Vagina (tissue), 2 donors: Measurements from ENCODE around the gene PLRG1. TPM values are rescaled to one million over a fixed set of nuclear protein-coding genes. Genes with fewer than 3 reads are reported as not detected.

Experiments
- DNase-seq, 2 donors: peaks; one replicate each; pipeline ENCODE4 v3.0.0-alpha.2; 2017; ENCODE audit errors: extremely low spot score in 2 of 2
- H3K27ac ChIP-seq: fragments of 200-600 bp; sonication (generic); one replicate; pipeline ENCODE4 v1.5.1; 2019
- H3K27me3 ChIP-seq: fragments of 200-600 bp; sonication (generic); one replicate; pipeline ENCODE4 v1.5.1; 2019
- H3K36me3 ChIP-seq, 2 donors: fragments of 200-600 bp; sonication (generic); one replicate each; pipeline ENCODE4 v1.5.1; 2017 to 2019
- H3K4me1 ChIP-seq: fragments of 200-600 bp; sonication (generic); one replicate; pipeline ENCODE4 v1.5.1; 2019
- H3K4me3 ChIP-seq, 2 donors: fragments of 200-600 bp; sonication (generic); 1 replicate in 1 of 2; 2 replicates in 1 of 2; pipeline ENCODE4 v1.5.1; 2016 to 2019
- H3K9me3 ChIP-seq: fragments of 200-600 bp; sonication (generic); one replicate; pipeline ENCODE4 v1.5.1; 2019
- CTCF ChIP-seq, 3 experiments: fragments of 450-650 bp in 2 of 3; fragments of 200-600 bp in 1 of 3; sonication (generic) in 1 of 3; IDR thresholded peaks; one replicate each; pipeline ENCODE4 v1.5.1; 2017 to 2019; ENCODE audit warnings: antibody characterized with exemption in 3 of 3, mild to moderate bottlenecking in 2 of 3, moderate library complexity in 2 of 3
- POLR2A ChIP-seq, 2 donors: fragments of 450-650 bp; IDR thresholded peaks; one replicate each; pipeline ENCODE4 v1.6.1; 2017; ENCODE audit warnings: antibody characterized with exemption in 2 of 2, mild to moderate bottlenecking in 2 of 2, moderate library complexity in 2 of 2
- POLR2AphosphoS5 ChIP-seq, 2 donors: sonication (generic); formaldehyde crosslinking; IDR thresholded peaks; one replicate each; pipeline ENCODE4 v1.9.0; 2017; ENCODE audit warnings: antibody characterized with exemption in 2 of 2, mild to moderate bottlenecking in 2 of 2, low read depth in 1 of 2; ENCODE audit not compliant: insufficient read depth in 1 of 2
- intact Hi-C: fragments of 100-400 bp; cut with DNase I; formaldehyde crosslinking; loops from one replicate; pipeline ENCODE4 v1.15.1; 2023
- total RNA-seq: library from RNA; depleted of rRNA; stranded (reverse); fragments of >200 nt; gene quantifications from one replicate; pipeline ENCODE4 v1.2.3, GENCODE V29; 2016

PLRG1 gene
- total RNA-seq, 1 donor from 2014 or later, result 41.3 TPM

- intact Hi-C loops, result no loop called here
Measured at GRCh38 chr4:154588198-154588597, 38.0 kb upstream of the PLRG1 start.

GRCh38 chr4:154586296-154587033 is 36.3 kb upstream of the PLRG1 start:
- Histone ChIP-seq H3K9me3 (no peaks in the 10 kb centered on the region), H3K27me3 (no peaks in the 10 kb centered on the region), H3K4me1 (no peaks in the 10 kb centered on the region), H3K27ac (no peak overlapping the region), H3K4me3 (no peak overlapping the region), H3K36me3 (no peaks in the 10 kb centered on the region)
- DNase-seq, result no peak
- TF ChIP-seq CTCF (IDR thresholded peaks at IDR 0.05) (no peak), POLR2A (IDR thresholded peaks at IDR 0.05) (no peak), POLR2AphosphoS5 (IDR thresholded peaks at IDR 0.05; ENCODE audit: insufficient read depth in 1 of 2, low read depth in 1 of 2) (no peak)
- intact Hi-C loops, result no loop called here

More at GRCh38 chr4:154588198-154588597, 38.0 kb upstream of the PLRG1 start:
- no peak overlapping the region for H3K27ac ChIP-seq
- no peaks in the 10 kb centered on the region for H3K27me3 ChIP-seq
- no peaks in the 10 kb centered on the region for H3K9me3 ChIP-seq
- TF ChIP-seq POLR2A (IDR thresholded peaks at IDR 0.05), result no peak
- TF ChIP-seq CTCF (IDR thresholded peaks at IDR 0.05), result no peak
- TF ChIP-seq POLR2AphosphoS5 (IDR thresholded peaks at IDR 0.05; ENCODE audit: insufficient read depth in 1 of 2, low read depth in 1 of 2), result no peak
- no peak for DNase-seq
- H3K4me3 ChIP-seq, result no peak overlapping the region
- H3K36me3 ChIP-seq, result no peaks in the 10 kb centered on the region
- no peaks in the 10 kb centered on the region for H3K4me1 ChIP-seq

- H3K27me3 ChIP-seq, result no peaks in the 10 kb centered on the region
- intact Hi-C loops, result no loop called here
- H3K9me3 ChIP-seq, result no peaks in the 10 kb centered on the region
- TF ChIP-seq CTCF (IDR thresholded peaks at IDR 0.05) (no peak), POLR2AphosphoS5 (IDR thresholded peaks at IDR 0.05; ENCODE audit: insufficient read depth in 1 of 2, low read depth in 1 of 2) (no peak), POLR2A (IDR thresholded peaks at IDR 0.05) (no peak)
- H3K27ac ChIP-seq, result no peak overlapping the region
- no peaks in the 10 kb centered on the region for H3K4me1 ChIP-seq
- DNase-seq, result no peak
- H3K36me3 ChIP-seq, result no peaks in the 10 kb centered on the region
- no peak overlapping the region for H3K4me3 ChIP-seq
Measured at GRCh38 chr4:154585369-154586018, 35.3 kb upstream of the PLRG1 start.

GRCh38 chr4:154584259-154584658 is 34.1 kb upstream of the PLRG1 start:
- Histone ChIP-seq H3K27ac (no peak overlapping the region), H3K4me1 (no peaks in the 10 kb centered on the region), H3K4me3 (no peak overlapping the region), H3K36me3 (no peaks in the 10 kb centered on the region), H3K9me3 (no peaks in the 10 kb centered on the region), H3K27me3 (no peaks in the 10 kb centered on the region)
- TF ChIP-seq CTCF (IDR thresholded peaks at IDR 0.05), result no peak
- TF ChIP-seq POLR2AphosphoS5 (IDR thresholded peaks at IDR 0.05; ENCODE audit: insufficient read depth in 1 of 2, low read depth in 1 of 2), result no peak
- TF ChIP-seq POLR2A (IDR thresholded peaks at IDR 0.05), result no peak
- intact Hi-C loops, result no loop called here
- DNase-seq, result no peak

- no peak for DNase-seq
- intact Hi-C loops, result no loop called here
- TF ChIP-seq CTCF (IDR thresholded peaks at IDR 0.05) (no peak), POLR2A (IDR thresholded peaks at IDR 0.05) (no peak), POLR2AphosphoS5 (IDR thresholded peaks at IDR 0.05; ENCODE audit: insufficient read depth in 1 of 2, low read depth in 1 of 2) (no peak)
- H3K27ac ChIP-seq, result no peak overlapping the region
- no peaks in the 10 kb centered on the region for H3K36me3 ChIP-seq
- no peaks in the 10 kb centered on the region for H3K4me1 ChIP-seq
- no peaks in the 10 kb centered on the region for H3K9me3 ChIP-seq
- H3K27me3 ChIP-seq, result no peaks in the 10 kb centered on the region
- no peak overlapping the region for H3K4me3 ChIP-seq
Measured at GRCh38 chr4:154583677-154584076, 33.5 kb upstream of the PLRG1 start.
